ENCODE data around the gene MYT1.

DNA sequence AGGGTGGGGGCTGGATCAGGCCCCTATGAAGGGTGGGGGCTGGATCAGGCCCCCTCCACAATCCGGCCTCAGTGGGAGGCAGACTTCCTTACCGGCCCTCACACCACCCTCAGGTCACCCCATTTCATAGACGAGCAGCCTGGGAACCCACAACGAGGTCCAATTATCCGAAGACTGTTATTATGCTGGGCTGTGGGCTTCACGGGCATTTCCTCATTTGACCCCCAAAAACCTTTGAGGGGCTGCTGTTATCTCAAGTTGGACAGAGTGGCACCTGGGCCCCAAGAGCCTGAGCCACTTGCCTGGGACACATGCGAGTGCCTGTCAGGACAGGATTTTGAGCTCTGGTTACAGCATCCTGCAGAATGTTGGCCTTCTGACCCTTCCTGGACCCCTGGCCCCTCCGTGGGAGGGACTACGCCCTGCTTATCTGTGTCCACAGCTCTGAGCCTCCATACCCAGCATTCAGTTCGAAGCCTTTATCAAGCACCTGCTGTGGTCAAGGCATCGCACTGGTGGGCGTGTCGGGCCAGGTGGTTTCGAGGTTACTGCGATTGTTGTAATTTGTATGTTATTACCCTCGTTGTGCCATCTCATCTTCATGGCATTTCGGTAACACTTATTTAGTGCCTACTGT is 56.8 kb downstream of the MYT1 start:
- TF ChIP-seq, protein P1, sequence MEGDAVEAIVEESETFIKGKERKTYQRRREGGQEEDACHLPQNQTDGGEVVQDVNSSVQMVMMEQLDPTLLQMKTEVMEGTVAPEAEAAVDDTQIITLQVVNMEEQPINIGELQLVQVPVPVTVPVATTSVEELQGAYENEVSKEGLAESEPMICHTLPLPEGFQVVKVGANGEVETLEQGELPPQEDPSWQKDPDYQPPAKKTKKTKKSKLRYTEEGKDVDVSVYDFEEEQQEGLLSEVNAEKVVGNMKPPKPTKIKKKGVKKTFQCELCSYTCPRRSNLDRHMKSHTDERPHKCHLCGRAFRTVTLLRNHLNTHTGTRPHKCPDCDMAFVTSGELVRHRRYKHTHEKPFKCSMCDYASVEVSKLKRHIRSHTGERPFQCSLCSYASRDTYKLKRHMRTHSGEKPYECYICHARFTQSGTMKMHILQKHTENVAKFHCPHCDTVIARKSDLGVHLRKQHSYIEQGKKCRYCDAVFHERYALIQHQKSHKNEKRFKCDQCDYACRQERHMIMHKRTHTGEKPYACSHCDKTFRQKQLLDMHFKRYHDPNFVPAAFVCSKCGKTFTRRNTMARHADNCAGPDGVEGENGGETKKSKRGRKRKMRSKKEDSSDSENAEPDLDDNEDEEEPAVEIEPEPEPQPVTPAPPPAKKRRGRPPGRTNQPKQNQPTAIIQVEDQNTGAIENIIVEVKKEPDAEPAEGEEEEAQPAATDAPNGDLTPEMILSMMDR (IDR thresholded peaks at IDR 0.05) = no peak
- TF ChIP-seq POLR2A (IDR thresholded peaks at IDR 0.05) = no peak

Data from uterus (tissue), 2 donors.